HCT116 (cell line): Measurements from ENCODE around the gene GREB1L. TPM values are rescaled to one million over a fixed set of nuclear protein-coding genes. Genes with fewer than 3 reads are reported as not detected.

Experiments used
- ATAC-seq: fragments of 200-7000 bp; cut with Tn5 transposase; 2 replicates; pipeline ENCODE4 v1.9.1; 2020; ENCODE audit warnings: mild to moderate bottlenecking, moderate library complexity
- BruUV-seq: library from RNA; stranded (reverse); fragments of 400-500 nt; replicated peaks from 2 replicates; lab custom pipeline; 2021; lab: Mats Ljungman, UMichigan
- CTCF ChIA-PET: fragments of 300-600 bp; sonication (Branson Sonifier 250); formaldehyde crosslinking; loops from one replicate; lab custom pipeline; 2021; ENCODE audit warnings: antibody characterized with exemption; lab: Charles Lee
- POLR2A ChIA-PET: fragments of 300-600, 350-600 bp; sonication (Branson Sonifier 250); formaldehyde crosslinking; loops from one replicate; lab custom pipeline; 2021; ENCODE audit warnings: antibody characterized with exemption; lab: Charles Lee
- RAD21 ChIA-PET, 2 experiments: fragments of 300-600 bp; sonication (Branson Sonifier 250); formaldehyde crosslinking; loops; one replicate each; lab custom pipeline; 2023; ENCODE audit warnings: low total read pairs in 2 of 2; ENCODE audit not compliant: uncharacterized antibody in 2 of 2, unreplicated experiment in 2 of 2, low non-redundant PET in 1 of 2; lab: Charles Lee
- DNase-seq: peaks from one replicate; pipeline ENCODE4 v3.0.0-alpha.2; 2010; ENCODE audit warnings: low read depth, low spot score
- H2AFZ ChIP-seq: fragments of 200-600 bp; shearing (Covaris generic), sonication (generic); 2 replicates; pipeline ENCODE4 v1.6.1; 2017; ENCODE audit warnings: low read depth, mixed run types, mixed read lengths, antibody characterized with exemption, low read length; ENCODE audit not compliant: poor library complexity, severe bottlenecking
- H3K27ac ChIP-seq: 2 replicates; pipeline ENCODE4 v1.5.1; 2012; ENCODE audit warnings: low read depth, low read length
- H3K27me3 ChIP-seq: fragments of 200-600 bp; sonication (generic); 2 replicates; pipeline ENCODE4 v1.6.1; 2016; ENCODE audit warnings: mixed run types, low read length, mixed read lengths; ENCODE audit not compliant: insufficient read depth
- H3K36me3 ChIP-seq, 2 experiments: fragments of 200-500 bp in 1 of 2; fragments of 200-600 bp in 1 of 2; sonication (Bioruptor generic) in 1 of 2; sonication (generic) in 1 of 2; 2 replicates each; pipeline versions ENCODE4 v1.5.1 to v1.6.1; 2014 to 2016; ENCODE audit warnings: low read length in 2 of 2, inconsistent platforms in 1 of 2, mixed read lengths in 1 of 2, mixed run types in 1 of 2; ENCODE audit not compliant: insufficient read depth in 2 of 2, control insufficient read depth in 1 of 2
- H3K4me1 ChIP-seq, 2 experiments: fragments of 200-600 bp in 1 of 2; sonication (generic) in 1 of 2; 2 replicates each; pipeline versions ENCODE4 v1.5.1 to v1.6.1; 2012 to 2017; ENCODE audit warnings: low read length in 2 of 2, inconsistent platforms in 1 of 2, mild to moderate bottlenecking in 1 of 2, mixed read lengths in 1 of 2, mixed run types in 1 of 2, moderate library complexity in 1 of 2; ENCODE audit not compliant: insufficient read depth in 2 of 2, control insufficient read depth in 1 of 2
- H3K4me2 ChIP-seq: fragments of 200-600 bp; sonication (generic); 2 replicates; pipeline ENCODE4 v1.6.1; 2017; ENCODE audit warnings: mixed run types, low read length, mixed read lengths
- H3K4me3 ChIP-seq, 2 experiments: fragments of 200-600 bp in 1 of 2; sonication (generic) in 1 of 2; replicated peaks in 1 of 2; 2 replicates each; pipeline ENCODE4 v1.5.1; 2011 to 2016; ENCODE audit warnings: low read length in 2 of 2, control low read depth in 1 of 2, low read depth in 1 of 2, mild to moderate bottlenecking in 1 of 2, mixed read lengths in 1 of 2, mixed run types in 1 of 2
- H3K79me2 ChIP-seq: fragments of 200-600 bp; sonication (generic); 2 replicates; pipeline ENCODE4 v1.6.1; 2017; ENCODE audit warnings: mild to moderate bottlenecking, mixed run types, low read length, moderate library complexity, mixed read lengths; ENCODE audit not compliant: insufficient read depth
- H3K9ac ChIP-seq: fragments of 200-600 bp; sonication (generic); 2 replicates; pipeline ENCODE4 v1.6.1; 2016; ENCODE audit warnings: low read length, mixed read lengths
- H3K9me2 ChIP-seq: fragments of 200-600 bp; sonication (generic), shearing (Covaris generic); 2 replicates; pipeline ENCODE4 v1.6.1; 2017; ENCODE audit warnings: mixed run types, mild to moderate bottlenecking, moderate library complexity; ENCODE audit not compliant: insufficient read depth
- H3K9me3 ChIP-seq, 2 experiments: fragments of 200-500 bp in 1 of 2; fragments of 200-600 bp in 1 of 2; sonication (Bioruptor generic) in 1 of 2; sonication (generic) in 1 of 2; 2 replicates each; pipeline ENCODE4 v1.6.1; 2014 to 2017; ENCODE audit warnings: low read length in 2 of 2, mixed read lengths in 2 of 2, inconsistent platforms in 1 of 2, low read depth in 1 of 2, mild to moderate bottlenecking in 1 of 2, mixed run types in 1 of 2, moderate library complexity in 1 of 2; ENCODE audit not compliant: control insufficient read depth in 1 of 2, insufficient read depth in 1 of 2
- H4K20me1 ChIP-seq: fragments of 200-600 bp; sonication (generic), shearing (Covaris generic); 2 replicates; pipeline ENCODE4 v1.6.1; 2017; ENCODE audit warnings: mixed run types, mild to moderate bottlenecking, moderate library complexity; ENCODE audit not compliant: insufficient read depth
- CEBPB ChIP-seq: IDR thresholded peaks from 2 replicates; pipeline ENCODE4 v1.6.1; 2012; ENCODE audit warnings: low read depth
- EGR1 ChIP-seq: IDR thresholded peaks from 2 replicates; pipeline ENCODE4 v1.6.1; 2012; ENCODE audit warnings: low read depth
- ELF1 ChIP-seq: IDR thresholded peaks from 2 replicates; pipeline ENCODE4 v1.6.1; 2012; ENCODE audit warnings: low read depth, borderline replicate concordance
- EZH2 ChIP-seq: fragments of 200-600 bp; sonication (generic); IDR thresholded peaks from 2 replicates; pipeline ENCODE4 v1.6.1; 2017; ENCODE audit warnings: antibody characterized with exemption, mixed run types
- FOSL1 ChIP-seq: IDR thresholded peaks from 2 replicates; pipeline ENCODE4 v1.6.1; 2012; ENCODE audit warnings: low read depth
- POLR2AphosphoS5 ChIP-seq: IDR thresholded peaks from 2 replicates; pipeline ENCODE4 v1.6.1; 2011; ENCODE audit warnings: mild to moderate bottlenecking, low read depth, low read length, moderate library complexity
- RAD21 ChIP-seq: IDR thresholded peaks from 2 replicates; pipeline ENCODE4 v1.6.1; 2012; ENCODE audit warnings: low read depth, mild to moderate bottlenecking
- SRF ChIP-seq: IDR thresholded peaks from 2 replicates; pipeline ENCODE4 v1.6.1; 2012; ENCODE audit warnings: low read depth
- TCF7L2 ChIP-seq: IDR thresholded peaks from 2 replicates; pipeline ENCODE4 v1.7.0; 2011; ENCODE audit warnings: borderline replicate concordance, inconsistent platforms; ENCODE audit not compliant: insufficient read depth, insufficient read length; ENCODE audit errors: extremely low read depth
- YY1 ChIP-seq: IDR thresholded peaks from 2 replicates; pipeline ENCODE4 v1.6.1; 2011; ENCODE audit warnings: low read length, low read depth, moderate library complexity, mild to moderate bottlenecking; ENCODE audit not compliant: insufficient replicate concordance; ENCODE audit errors: extremely low read depth
- ZFX ChIP-seq: fragments of 450-650 bp; IDR thresholded peaks from 2 replicates; pipeline ENCODE4 v1.6.1; 2017
- ZNF274 ChIP-seq: fragments of 200-500 bp; sonication (Bioruptor generic); IDR thresholded peaks from 2 replicates; pipeline ENCODE4 v1.6.1; 2014; ENCODE audit warnings: mild to moderate bottlenecking, low read depth, low read length, inconsistent platforms
- intact Hi-C: fragments of 100-400 bp; cut with micrococcal nuclease; formaldehyde crosslinking; loops from 2 replicates; pipeline ENCODE4 v1.10.0; 2022
- total RNA-seq: library from RNA; stranded (reverse); gene quantifications from one replicate; pipeline ENCODE4 v1.2.1, GENCODE V29; 2021; ENCODE audit not compliant: unreplicated experiment
- TF ChIP-seq, protein P1 (sequence below): IDR thresholded peaks from 2 replicates; pipeline ENCODE4 v1.6.1; 2012; ENCODE audit warnings: low read depth
- TF ChIP-seq, protein P2 (sequence below), 3 experiments: fragments of 200-600 bp in 1 of 3; sonication (generic) in 1 of 3; IDR thresholded peaks in 2 of 3; conservative IDR thresholded peaks in 1 of 3; 2 replicates each; pipeline ENCODE4 v1.5.1; 2012 to 2017; ENCODE audit warnings: low read depth in 2 of 3, low read length in 2 of 3, antibody characterized with exemption in 1 of 3, borderline replicate concordance in 1 of 3, control low read depth in 1 of 3, mild to moderate bottlenecking in 1 of 3, mixed read lengths in 1 of 3, mixed run types in 1 of 3, moderate library complexity in 1 of 3; ENCODE audit not compliant: insufficient read depth in 1 of 3

The GREB1L gene
- total RNA-seq, 1 experiment from 2014 or later, result 12.2 TPM

DNA sequence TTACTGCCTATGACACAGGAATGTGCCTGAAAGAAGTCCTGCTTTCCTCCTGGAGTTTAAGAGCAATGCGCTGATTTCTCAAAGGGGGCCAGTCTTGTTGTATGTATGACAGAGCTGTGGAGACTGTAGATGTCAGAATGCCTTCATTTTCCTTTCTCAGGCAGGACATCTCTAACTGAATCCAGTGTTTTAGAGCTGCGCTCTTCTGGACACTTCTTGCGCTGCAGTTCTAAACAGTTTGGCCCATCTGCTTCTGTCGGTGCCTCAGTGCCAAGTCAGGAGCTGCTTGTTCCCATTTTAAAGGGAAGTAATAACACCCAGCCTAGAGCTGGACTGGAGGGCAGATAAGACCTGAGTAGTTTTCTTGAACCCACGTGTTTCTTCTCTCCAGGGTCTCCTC, 267.0 kb downstream of the GREB1L start (continued):
- TF ChIP-seq EZH2 (no peak), TCF7L2 (no peak), FOSL1 (no peak), EGR1 (no peak), ZNF274 (no peak)

DNA sequence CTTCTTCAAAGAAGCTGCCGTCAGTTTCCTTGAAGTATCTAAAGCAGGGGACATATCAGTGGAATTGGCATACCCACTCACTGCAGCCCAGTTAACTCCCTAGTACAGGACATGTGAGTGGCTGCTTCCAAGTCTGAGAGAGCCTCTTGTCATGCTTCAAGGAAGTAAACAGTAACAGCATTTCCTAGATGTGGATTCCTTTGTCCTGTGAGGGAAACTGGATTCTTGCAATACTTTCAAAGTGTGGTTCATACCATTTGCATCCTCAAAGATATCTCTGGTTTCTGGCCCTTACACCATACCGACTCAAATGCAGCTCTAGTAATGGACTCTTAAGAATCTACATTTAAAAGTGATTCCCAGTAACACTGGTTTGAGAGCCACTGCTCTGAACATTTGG, 271.3 kb downstream of the GREB1L start:
- Histone ChIP-seq H3K4me3 (no peak overlapping the region), H3K27ac (no peak overlapping the region), H3K9me3 (no peaks in the 10 kb centered on the region), H3K9me2 (no peaks in the 10 kb centered on the region), H4K20me1 (no peaks in the 10 kb centered on the region), H2AFZ (no peak overlapping the region), H3K27me3 (no peaks in the 10 kb centered on the region), H3K4me2 (no peak overlapping the region), H3K4me1 (no peaks in the 10 kb centered on the region), H3K79me2 (no peaks in the 10 kb centered on the region), H3K36me3 (peaks cover 5% of the 10 kb centered on the region in 2 experiments; a peak in 3 of 4 replicates), H3K9ac (no peak overlapping the region)
- POLR2A ChIA-PET, result no interaction called here
- TF ChIP-seq FOSL1 (no peak), RAD21 (no peak), ELF1 (no peak)
- DNase-seq (no peak), ATAC-seq (no peak)
- CTCF ChIA-PET, result no interaction called here
- RAD21 ChIA-PET, result no interaction called here
- BruUV-seq, result no TSS peak
- intact Hi-C loops, result no loop called here

DNA sequence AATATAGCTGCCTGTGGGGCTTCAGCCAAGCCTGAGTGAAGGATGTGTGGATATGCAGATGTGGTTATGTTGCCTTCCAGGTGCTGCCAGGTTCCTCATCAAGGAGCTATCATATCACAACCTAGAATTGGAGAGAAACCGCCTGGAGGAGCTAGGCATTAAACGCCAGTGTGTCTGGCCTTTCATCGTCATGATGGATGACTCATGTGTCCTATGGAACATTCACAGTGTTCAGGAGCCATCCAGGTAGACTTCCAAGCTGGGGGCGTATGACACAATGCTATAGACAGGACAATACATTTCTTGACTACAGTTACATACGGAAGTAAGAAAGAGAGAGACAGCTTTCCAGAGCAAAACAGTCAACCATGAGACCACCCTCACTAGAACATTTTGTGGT, 271.7 kb downstream of the GREB1L start:
- no peaks in the 10 kb centered on the region for H3K9me3 ChIP-seq
- intact Hi-C loops, result no loop called here
- DNase-seq (no peak), ATAC-seq (no peak)
- no peak overlapping the region for H3K4me3 ChIP-seq
- TF ChIP-seq TCF7L2 (no peak), EGR1 (no peak), POLR2AphosphoS5 (no peak), ZFX (no peak), EZH2 (no peak), FOSL1 (no peak), SRF (no peak), YY1 (no peak), CEBPB (no peak)
- TF ChIP-seq, protein P1, sequence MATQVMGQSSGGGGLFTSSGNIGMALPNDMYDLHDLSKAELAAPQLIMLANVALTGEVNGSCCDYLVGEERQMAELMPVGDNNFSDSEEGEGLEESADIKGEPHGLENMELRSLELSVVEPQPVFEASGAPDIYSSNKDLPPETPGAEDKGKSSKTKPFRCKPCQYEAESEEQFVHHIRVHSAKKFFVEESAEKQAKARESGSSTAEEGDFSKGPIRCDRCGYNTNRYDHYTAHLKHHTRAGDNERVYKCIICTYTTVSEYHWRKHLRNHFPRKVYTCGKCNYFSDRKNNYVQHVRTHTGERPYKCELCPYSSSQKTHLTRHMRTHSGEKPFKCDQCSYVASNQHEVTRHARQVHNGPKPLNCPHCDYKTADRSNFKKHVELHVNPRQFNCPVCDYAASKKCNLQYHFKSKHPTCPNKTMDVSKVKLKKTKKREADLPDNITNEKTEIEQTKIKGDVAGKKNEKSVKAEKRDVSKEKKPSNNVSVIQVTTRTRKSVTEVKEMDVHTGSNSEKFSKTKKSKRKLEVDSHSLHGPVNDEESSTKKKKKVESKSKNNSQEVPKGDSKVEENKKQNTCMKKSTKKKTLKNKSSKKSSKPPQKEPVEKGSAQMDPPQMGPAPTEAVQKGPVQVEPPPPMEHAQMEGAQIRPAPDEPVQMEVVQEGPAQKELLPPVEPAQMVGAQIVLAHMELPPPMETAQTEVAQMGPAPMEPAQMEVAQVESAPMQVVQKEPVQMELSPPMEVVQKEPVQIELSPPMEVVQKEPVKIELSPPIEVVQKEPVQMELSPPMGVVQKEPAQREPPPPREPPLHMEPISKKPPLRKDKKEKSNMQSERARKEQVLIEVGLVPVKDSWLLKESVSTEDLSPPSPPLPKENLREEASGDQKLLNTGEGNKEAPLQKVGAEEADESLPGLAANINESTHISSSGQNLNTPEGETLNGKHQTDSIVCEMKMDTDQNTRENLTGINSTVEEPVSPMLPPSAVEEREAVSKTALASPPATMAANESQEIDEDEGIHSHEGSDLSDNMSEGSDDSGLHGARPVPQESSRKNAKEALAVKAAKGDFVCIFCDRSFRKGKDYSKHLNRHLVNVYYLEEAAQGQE, result no peak
- TF ChIP-seq, protein P2, sequence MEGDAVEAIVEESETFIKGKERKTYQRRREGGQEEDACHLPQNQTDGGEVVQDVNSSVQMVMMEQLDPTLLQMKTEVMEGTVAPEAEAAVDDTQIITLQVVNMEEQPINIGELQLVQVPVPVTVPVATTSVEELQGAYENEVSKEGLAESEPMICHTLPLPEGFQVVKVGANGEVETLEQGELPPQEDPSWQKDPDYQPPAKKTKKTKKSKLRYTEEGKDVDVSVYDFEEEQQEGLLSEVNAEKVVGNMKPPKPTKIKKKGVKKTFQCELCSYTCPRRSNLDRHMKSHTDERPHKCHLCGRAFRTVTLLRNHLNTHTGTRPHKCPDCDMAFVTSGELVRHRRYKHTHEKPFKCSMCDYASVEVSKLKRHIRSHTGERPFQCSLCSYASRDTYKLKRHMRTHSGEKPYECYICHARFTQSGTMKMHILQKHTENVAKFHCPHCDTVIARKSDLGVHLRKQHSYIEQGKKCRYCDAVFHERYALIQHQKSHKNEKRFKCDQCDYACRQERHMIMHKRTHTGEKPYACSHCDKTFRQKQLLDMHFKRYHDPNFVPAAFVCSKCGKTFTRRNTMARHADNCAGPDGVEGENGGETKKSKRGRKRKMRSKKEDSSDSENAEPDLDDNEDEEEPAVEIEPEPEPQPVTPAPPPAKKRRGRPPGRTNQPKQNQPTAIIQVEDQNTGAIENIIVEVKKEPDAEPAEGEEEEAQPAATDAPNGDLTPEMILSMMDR (IDR thresholded peaks at IDR 0.05 in 2 of 3, conservative IDR thresholded peaks at IDR 0.05 in 1 of 3; ENCODE audit: borderline replicate concordance in 1 of 3, insufficient read depth in 1 of 3, low read depth in 2 of 3, low read length in 2 of 3), result no peak
- H3K79me2 ChIP-seq, result no peaks in the 10 kb centered on the region
- no TSS peak for BruUV-seq
- ChIA-PET POLR2A (no interaction called here), CTCF (no interaction called here), RAD21 (no interaction called here)
- no peak overlapping the region for H3K9ac ChIP-seq
- H3K4me2 ChIP-seq, result no peak overlapping the region
- no peaks in the 10 kb centered on the region for H3K9me2 ChIP-seq
- H3K4me1 ChIP-seq, result no peaks in the 10 kb centered on the region
- H2AFZ ChIP-seq, result no peak overlapping the region
- H3K36me3 ChIP-seq, result peaks cover 5% of the 10 kb centered on the region in 2 experiments; a peak in 3 of 4 replicates
- H3K27ac ChIP-seq, result no peak overlapping the region
- no peaks in the 10 kb centered on the region for H4K20me1 ChIP-seq
- no peaks in the 10 kb centered on the region for H3K27me3 ChIP-seq
